HG02840 (cell line): Measurements from ENCODE around the gene GJD4.
A peak's percentile ranks its signal among the peaks of the same experiment; 100 is the strongest.

ENCODE experiments used
- ATAC-seq: cut with Tn5 transposase; IDR thresholded peaks from one replicate; pipeline ENCODE4 v1.9.1; 2021; ENCODE audit warnings: mild to moderate bottlenecking, moderate library complexity, moderate number of reproducible peaks; ENCODE audit not compliant: unreplicated experiment, low FRiP score

Gene GJD4

GRCh38 chr10:35613597-35614226 lies 8.6 kb downstream of the GJD4 start:
- ATAC-seq = no peak

- no peak for ATAC-seq
Observed at GRCh38 chr10:35614312-35614711, 9.2 kb downstream of the GJD4 start.

- ATAC-seq = no peak
Observed at GRCh38 chr10:35626971-35627507, 21.9 kb downstream of the GJD4 start.

- no peak for ATAC-seq
Observed at GRCh38 chr10:35631404-35631803, 26.3 kb downstream of the GJD4 start.

- ATAC-seq = no peak
Observed at GRCh38 chr10:35632027-35632426, 26.9 kb downstream of the GJD4 start.

GRCh38 chr10:35633006-35633980 lies 28.2 kb downstream of the GJD4 start:
- no peak for ATAC-seq

GRCh38 chr10:35635576-35635975 lies 30.4 kb downstream of the GJD4 start:
- peak; percentile 66 for ATAC-seq

- no peak for ATAC-seq
Observed at GRCh38 chr10:35636956-35637355, 31.8 kb downstream of the GJD4 start.

GRCh38 chr10:35637462-35637861 lies 32.3 kb downstream of the GJD4 start:
- no peak for ATAC-seq

GRCh38 chr10:35638101-35638500 lies 33.0 kb downstream of the GJD4 start:
- no peak for ATAC-seq

- no peak for ATAC-seq
Observed at GRCh38 chr10:35639021-35639727, 34.0 kb downstream of the GJD4 start.

GRCh38 chr10:35639728-35640401 lies 34.7 kb downstream of the GJD4 start:
- no peak for ATAC-seq

GRCh38 chr10:35640474-35640873 lies 35.3 kb downstream of the GJD4 start:
- no peak for ATAC-seq

GRCh38 chr10:35640951-35641675 lies 36.0 kb downstream of the GJD4 start:
- peak; percentile 29 for ATAC-seq

GRCh38 chr10:35641676-35642034 lies 36.5 kb downstream of the GJD4 start:
- ATAC-seq = peak; percentile 36

GRCh38 chr10:35642035-35642792 lies 37.1 kb downstream of the GJD4 start, which contains the start of gene FZD8:
TSS of gene FZD8 (minus strand) at chr10:35642296. CDS start at chr10:35641429, 867 bp downstream.
- peak; percentile 89 for ATAC-seq

GRCh38 chr10:35642793-35643114 lies 37.6 kb downstream of the GJD4 start:
- ATAC-seq = no peak

GRCh38 chr10:35643151-35644049 lies 38.3 kb downstream of the GJD4 start:
- no peak for ATAC-seq
